ENCODE results near the gene FBXL7.

- no peak for TF ChIP-seq POLR2A (IDR thresholded peaks at IDR 0.05)
- TF ChIP-seq CTCF (IDR thresholded peaks at IDR 0.05), result no peak
Measured at GRCh38 chr5:15594977-15595568, 95.1 kb downstream of the FBXL7 start.

All from transverse colon (tissue), 3 donors.